Sigmoid colon (tissue), 4 donors: Measurements from ENCODE around the gene LRRK2.

Source experiments
- POLR2A ChIP-seq, 2 donors: fragments of 450-650 bp; IDR thresholded peaks; one replicate each; pipeline ENCODE4 v1.6.1; 2016; ENCODE audit warnings: antibody characterized with exemption in 2 of 2, mild to moderate bottlenecking in 2 of 2, moderate library complexity in 2 of 2
- POLR2AphosphoS5 ChIP-seq, 4 donors: sonication (generic); formaldehyde crosslinking; IDR thresholded peaks; one replicate each; pipeline ENCODE4 v1.6.1; 2017; ENCODE audit warnings: antibody characterized with exemption in 4 of 4
- TF ChIP-seq, protein P1 (sequence below), 4 experiments: fragments of 450-650 bp in 3 of 4; fragments of 200-600 bp in 1 of 4; IDR thresholded peaks; one replicate each; pipeline ENCODE4 v1.5.1; 2016 to 2019; ENCODE audit warnings: antibody characterized with exemption in 4 of 4, mild to moderate bottlenecking in 3 of 4, moderate library complexity in 2 of 4

DNA sequence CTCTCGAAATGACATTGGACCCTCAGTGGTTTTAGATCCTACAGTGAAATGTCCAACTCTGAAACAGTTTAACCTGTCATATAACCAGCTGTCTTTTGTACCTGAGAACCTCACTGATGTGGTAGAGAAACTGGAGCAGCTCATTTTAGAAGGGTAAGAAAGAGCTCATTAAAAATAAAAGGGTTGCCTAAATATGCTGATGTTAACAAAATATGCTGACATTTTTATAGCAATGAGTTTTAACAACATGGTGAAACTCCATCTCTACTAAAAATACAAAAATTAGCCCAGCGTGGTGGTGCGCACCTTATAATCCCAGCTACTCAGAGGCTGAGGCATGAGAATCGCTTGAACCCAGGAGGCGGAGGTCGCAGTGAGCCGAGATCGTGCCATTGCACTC, 73.5 kb downstream of the LRRK2 start:
- TF ChIP-seq POLR2AphosphoS5 (IDR thresholded peaks at IDR 0.05) (no peak), POLR2A (IDR thresholded peaks at IDR 0.05) (no peak)
- TF ChIP-seq, protein P1, sequence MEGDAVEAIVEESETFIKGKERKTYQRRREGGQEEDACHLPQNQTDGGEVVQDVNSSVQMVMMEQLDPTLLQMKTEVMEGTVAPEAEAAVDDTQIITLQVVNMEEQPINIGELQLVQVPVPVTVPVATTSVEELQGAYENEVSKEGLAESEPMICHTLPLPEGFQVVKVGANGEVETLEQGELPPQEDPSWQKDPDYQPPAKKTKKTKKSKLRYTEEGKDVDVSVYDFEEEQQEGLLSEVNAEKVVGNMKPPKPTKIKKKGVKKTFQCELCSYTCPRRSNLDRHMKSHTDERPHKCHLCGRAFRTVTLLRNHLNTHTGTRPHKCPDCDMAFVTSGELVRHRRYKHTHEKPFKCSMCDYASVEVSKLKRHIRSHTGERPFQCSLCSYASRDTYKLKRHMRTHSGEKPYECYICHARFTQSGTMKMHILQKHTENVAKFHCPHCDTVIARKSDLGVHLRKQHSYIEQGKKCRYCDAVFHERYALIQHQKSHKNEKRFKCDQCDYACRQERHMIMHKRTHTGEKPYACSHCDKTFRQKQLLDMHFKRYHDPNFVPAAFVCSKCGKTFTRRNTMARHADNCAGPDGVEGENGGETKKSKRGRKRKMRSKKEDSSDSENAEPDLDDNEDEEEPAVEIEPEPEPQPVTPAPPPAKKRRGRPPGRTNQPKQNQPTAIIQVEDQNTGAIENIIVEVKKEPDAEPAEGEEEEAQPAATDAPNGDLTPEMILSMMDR (IDR thresholded peaks at IDR 0.05): no peak
